ENCODE data around the gene PROC. TPM values are rescaled to one million over a fixed set of nuclear protein-coding genes. Genes with fewer than 3 reads are reported as not detected.

The PROC gene
- total and polyA plus RNA-seq, 2 of the 8 experiments (the other 6 are each of a cell fraction or from before 2014, with no cell fraction given), result 1.5 to 1.6 TPM

DNA sequence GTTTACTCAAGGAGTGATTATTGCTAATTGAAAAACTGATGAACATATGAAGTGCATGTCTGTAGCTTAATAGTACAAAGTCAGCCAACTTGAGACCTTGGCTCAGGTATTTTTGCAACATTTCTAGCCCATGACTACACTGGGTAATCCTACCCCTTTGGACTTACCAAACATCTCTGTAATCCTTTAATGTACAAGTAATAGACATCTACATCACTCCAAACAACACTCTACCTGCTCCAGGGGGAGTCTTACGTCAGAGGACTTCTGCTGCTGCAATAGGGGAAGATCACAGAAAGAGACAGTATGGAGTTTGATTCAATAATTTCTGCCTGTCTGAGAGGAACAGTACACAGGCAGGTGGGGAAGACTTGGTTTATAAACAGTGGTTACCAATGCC, 54.0 kb downstream of the PROC start:
- Histone ChIP-seq H2BK15ac (ENCODE audit: low read length) (no peak overlapping the region), H2BK120ac (replicated peaks; ENCODE audit: low read depth, low read length) (no peak overlapping the region), H3K9me3 (ENCODE audit: insufficient read depth in 2 of 2, low read depth in 1 of 2, low read length in 1 of 2) (no peaks in the 10 kb centered on the region), H3K27ac (ENCODE audit: low read depth, low read length) (no peak overlapping the region), H3K14ac (ENCODE audit: insufficient read length) (no peak overlapping the region), H4K5ac (ENCODE audit: insufficient read length, low read depth, low read length) (no peak overlapping the region), H3K4me1 (replicated peaks in 1 of 4; ENCODE audit: control insufficient read depth in 3 of 4, insufficient read depth in 4 of 4, low read length in 3 of 4) (no peaks in the 10 kb centered on the region), H3K27me3 (replicated peaks in 1 of 4; ENCODE audit: control insufficient read depth in 3 of 4, extremely low read depth in 1 of 4, insufficient read depth in 3 of 4, low read length in 3 of 4) (no peaks in the 10 kb centered on the region), H3K4ac (replicated peaks; ENCODE audit: insufficient read length, low read depth, low read length) (no peak overlapping the region), H3K36me3 (ENCODE audit: control insufficient read depth in 2 of 4, insufficient read depth in 4 of 4, low read length in 3 of 4) (no peaks in the 10 kb centered on the region; a peak in 1 of 8 replicates), H3K4me2 (ENCODE audit: insufficient read depth in 1 of 2, low read depth in 2 of 2, low read length in 2 of 2) (no peak overlapping the region), H2AK5ac (ENCODE audit: low read depth, low read length) (no peak overlapping the region), H3K23me2 (ENCODE audit: low read depth, low read length) (no peaks in the 10 kb centered on the region), H3K23ac (ENCODE audit: insufficient read length) (no peak overlapping the region), H4K91ac (replicated peaks; ENCODE audit: insufficient read length, low read length) (no peak overlapping the region), H2AFZ (ENCODE audit: low read length) (no peak overlapping the region), H3K18ac (ENCODE audit: extremely low read depth, low read length) (no peak overlapping the region), H3K4me3 (ENCODE audit: extremely low read depth in 1 of 4, insufficient read depth in 2 of 4, low read depth in 3 of 4, low read length in 4 of 4) (no peak overlapping the region), H3K9ac (replicated peaks in 1 of 4; ENCODE audit: extremely low read depth in 1 of 4, low read depth in 3 of 4, low read length in 3 of 4) (no peak overlapping the region), H3K79me2 (ENCODE audit: control insufficient read depth in 1 of 2, insufficient read depth in 2 of 2, low read length in 2 of 2) (no peaks in the 10 kb centered on the region), H3K79me1 (ENCODE audit: low read depth, low read length) (no peaks in the 10 kb centered on the region), H2BK20ac (ENCODE audit: low read length) (no peak overlapping the region), H3K56ac (replicated peaks; ENCODE audit: insufficient read length, low read depth, low read length) (no peak overlapping the region), H2BK5ac (ENCODE audit: low read depth, low read length) (no peak overlapping the region), H4K20me1 (replicated peaks in 1 of 2; ENCODE audit: control insufficient read depth in 1 of 2, insufficient read depth in 2 of 2, low read length in 2 of 2) (no peaks in the 10 kb centered on the region), H4K8ac (ENCODE audit: extremely low read depth, insufficient read depth, low read length) (no peak overlapping the region), H2BK12ac (ENCODE audit: low read depth, low read length) (no peak overlapping the region)
- ChIA-PET CTCF (ENCODE audit: partially characterized antibody) (interaction anchor here (0.9 to 5.8 kb wide), 5 partner anchors 8 to 165 kb away, joined by 3 to 54 read pairs (median 4); no protein-coding TSS in a partner anchor), POLR2A (ENCODE audit: partially characterized antibody) (interaction anchor here (1.3 to 2.0 kb wide), 3 partner anchors 8 to 48 kb away, joined by 3 to 5 read pairs (median 5); no protein-coding TSS in a partner anchor)
- no peak for DNase-seq (ENCODE audit: low read depth in 1 of 2, low spot score in 2 of 2)
- 88% methylated on average over 1 of the region's 1 CpG; no CpG with 5 or more reads in 1 of the 2 experiments for WGBS, 2 experiments (ENCODE audit: extremely low coverage in 1 of 2, insufficient coverage in 1 of 2, insufficient read length in 1 of 2, insufficient replicate concordance in 2 of 2, low coverage in 1 of 2, low lambda C conversion rate in 2 of 2, missing lambda C conversion rate in 1 of 2)
- FAIRE-seq, result no peak
- no peak for TF ChIP-seq SIN3A (conservative IDR thresholded peaks at IDR 0.05 in 1 of 2, IDR thresholded peaks at IDR 0.05 in 1 of 2; ENCODE audit: low read depth in 1 of 2, low read length in 2 of 2)
- no peak for TF ChIP-seq ASH2L (IDR thresholded peaks at IDR 0.05; ENCODE audit: low read length)
- no peak for TF ChIP-seq CHD2 (IDR thresholded peaks at IDR 0.05; ENCODE audit: low read length)
- no peak for TF ChIP-seq NANOG (IDR thresholded peaks at IDR 0.05; ENCODE audit: insufficient read depth, low read depth, low read length, poor library complexity, severe bottlenecking)
- TF ChIP-seq KDM1A (IDR thresholded peaks at IDR 0.05; ENCODE audit: borderline replicate concordance, low read length), result no peak
- no peak for TF ChIP-seq PHF8 (conservative IDR thresholded peaks at IDR 0.05; ENCODE audit: low read depth, low read length)
- no peak for TF ChIP-seq JUND (IDR thresholded peaks at IDR 0.05; ENCODE audit: low read length)
- TF ChIP-seq USF2 (IDR thresholded peaks at IDR 0.05; ENCODE audit: low read length), result no peak
- no peak for TF ChIP-seq GABPA (IDR thresholded peaks at IDR 0.05; ENCODE audit: borderline replicate concordance, insufficient read depth, low read length)
- no peak for TF ChIP-seq TAF7 (optimal IDR thresholded peaks at IDR 0.05; ENCODE audit: borderline replicate concordance, low read depth, low read length)
- TF ChIP-seq TBP (IDR thresholded peaks at IDR 0.05; ENCODE audit: low read depth, low read length), result no peak
- no peak for TF ChIP-seq SIRT6 (IDR thresholded peaks at IDR 0.05; ENCODE audit: low read length)
- no peak for TF ChIP-seq EGR1 (IDR thresholded peaks at IDR 0.05; ENCODE audit: borderline replicate concordance, low read depth, low read length)
- TF ChIP-seq TAF1 (IDR thresholded peaks at IDR 0.05; ENCODE audit: low read depth, low read length), result no peak
